Activated T-cell treated with anti-CD3 and anti-CD28 coated beads for 48 hours (primary cell): Measurements from ENCODE around the gene ASTE1.
A peak's percentile ranks its signal among the peaks of the same experiment; 100 is the strongest.
"Not testable (repeated sequence)": the region's sequence is repeated elsewhere in the genome, so short reads cannot be mapped to it uniquely, and the experiment has no call there.

Experiments
- DNase-seq: peaks from one replicate; pipeline ENCODE4 v3.0.0-alpha.2; 2020; ENCODE audit warnings: low read depth

The ASTE1 gene, protein sequence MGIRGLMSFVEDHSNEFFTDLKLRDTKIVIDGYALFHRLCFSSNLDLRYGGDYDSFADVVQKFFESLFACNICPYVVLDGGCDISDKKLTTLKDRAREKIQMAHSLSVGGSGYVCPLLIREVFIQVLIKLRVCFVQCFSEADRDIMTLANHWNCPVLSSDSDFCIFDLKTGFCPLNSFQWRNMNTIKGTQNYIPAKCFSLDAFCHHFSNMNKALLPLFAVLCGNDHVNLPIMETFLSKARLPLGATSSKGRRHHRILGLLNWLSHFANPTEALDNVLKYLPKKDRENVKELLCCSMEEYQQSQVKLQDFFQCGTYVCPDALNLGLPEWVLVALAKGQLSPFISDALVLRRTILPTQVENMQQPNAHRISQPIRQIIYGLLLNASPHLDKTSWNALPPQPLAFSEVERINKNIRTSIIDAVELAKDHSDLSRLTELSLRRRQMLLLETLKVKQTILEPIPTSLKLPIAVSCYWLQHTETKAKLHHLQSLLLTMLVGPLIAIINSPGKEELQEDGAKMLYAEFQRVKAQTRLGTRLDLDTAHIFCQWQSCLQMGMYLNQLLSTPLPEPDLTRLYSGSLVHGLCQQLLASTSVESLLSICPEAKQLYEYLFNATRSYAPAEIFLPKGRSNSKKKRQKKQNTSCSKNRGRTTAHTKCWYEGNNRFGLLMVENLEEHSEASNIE

DNA sequence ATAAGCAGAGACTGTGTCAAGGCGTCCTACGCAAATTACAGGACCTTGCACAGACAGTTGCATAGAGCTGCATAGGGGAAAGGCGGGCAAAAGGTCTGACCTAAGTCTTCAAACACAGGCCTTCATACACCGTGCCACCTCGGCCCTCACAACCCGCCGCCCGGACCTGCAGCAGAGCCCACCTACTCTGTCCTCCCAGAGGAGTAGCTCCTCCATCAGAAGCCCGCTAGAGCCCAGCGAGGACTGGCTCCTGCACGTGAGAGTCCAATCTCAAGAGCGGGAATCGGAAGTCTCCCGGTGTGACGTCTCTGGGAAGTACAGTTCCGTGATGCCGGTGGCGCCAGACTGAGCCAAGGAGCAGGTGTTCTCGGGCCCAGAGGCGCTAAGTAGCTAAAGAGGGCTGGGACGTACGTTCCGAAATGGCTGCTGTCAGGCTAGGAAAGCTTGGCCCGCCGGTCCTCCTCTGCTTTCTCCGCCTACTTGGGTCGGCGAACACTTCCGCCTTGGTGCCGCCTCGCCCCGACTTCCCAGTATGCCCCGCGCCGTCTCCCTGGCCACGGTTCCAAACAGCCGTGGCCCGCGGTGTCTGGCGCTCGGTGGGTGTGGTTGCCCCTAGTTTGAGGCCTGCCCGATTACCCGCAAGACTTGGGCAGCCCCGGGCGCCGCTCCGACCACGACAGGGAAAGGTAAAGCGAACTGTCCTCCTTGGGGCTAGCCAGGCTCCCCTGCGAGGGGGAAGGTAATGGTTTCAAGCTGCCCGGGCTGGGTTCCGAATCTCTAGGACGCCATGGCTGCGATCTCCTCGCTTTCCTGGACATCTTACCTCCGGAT, at the start of gene ASTE1, which contains the start of gene NEK11:
Gene ASTE1 (minus strand): TSS at position 505 of the 831 bp plus-strand sequence. CDS start 1,519 bp downstream, outside the sequence.
Gene NEK11 (plus strand): TSS at position 557 of the 831 bp plus-strand sequence. CDS start 2,832 bp downstream, outside the sequence.
- DNase-seq: peak; percentile 83

DNA sequence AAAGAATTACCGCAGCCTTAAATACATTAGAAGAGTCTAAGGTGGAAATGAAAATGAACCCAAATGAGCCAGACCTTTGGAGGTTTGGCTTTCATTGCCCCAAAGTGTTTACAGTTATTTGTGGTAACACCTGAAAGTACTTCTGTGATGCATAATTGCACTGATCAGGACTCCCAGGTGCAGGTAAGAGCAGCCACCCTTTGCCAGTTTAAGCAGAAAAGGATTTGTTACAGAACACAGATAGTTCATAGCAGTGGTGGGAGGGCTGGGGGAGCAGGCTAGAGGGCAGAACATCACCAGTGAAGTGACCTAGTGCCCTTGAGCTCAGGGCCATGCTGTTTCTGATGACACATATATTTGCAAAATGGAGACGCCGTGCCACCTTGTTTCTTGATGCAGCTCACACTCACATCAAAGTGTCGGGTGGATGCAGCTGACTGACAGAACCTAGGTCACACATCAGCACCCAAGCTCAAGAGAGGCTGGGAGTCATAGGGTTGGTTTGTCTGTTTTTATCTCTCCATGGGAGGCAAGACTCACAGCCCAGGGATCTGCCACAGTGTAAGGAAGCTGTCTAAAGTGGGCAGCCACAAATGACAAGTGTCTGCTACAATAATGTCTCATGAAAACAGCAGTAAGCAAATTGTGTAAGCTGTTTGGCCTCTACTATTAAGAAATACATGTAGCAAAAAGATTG, 49.2 kb upstream of the ASTE1 start:
- DNase-seq: no peak

DNA sequence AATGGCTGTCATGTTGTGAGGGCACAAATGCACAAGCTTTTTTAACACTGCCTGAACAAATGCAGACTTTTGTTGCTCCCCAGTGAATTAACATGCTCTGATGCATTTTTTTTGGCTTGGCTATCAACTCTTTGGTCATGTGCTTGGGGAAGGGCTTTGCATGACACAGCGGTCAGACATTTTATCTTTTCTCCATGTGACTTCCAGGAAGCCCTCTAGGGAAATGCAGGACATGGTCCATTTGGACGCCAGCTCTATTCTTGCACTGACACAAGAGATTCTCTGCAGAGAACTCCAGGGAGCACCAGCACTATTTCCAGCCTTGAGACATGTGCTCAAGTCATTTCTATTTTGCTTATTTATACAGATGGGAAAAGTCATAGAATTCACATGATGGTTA, 46.2 kb upstream of the ASTE1 start:
- DNase-seq: no peak

DNA sequence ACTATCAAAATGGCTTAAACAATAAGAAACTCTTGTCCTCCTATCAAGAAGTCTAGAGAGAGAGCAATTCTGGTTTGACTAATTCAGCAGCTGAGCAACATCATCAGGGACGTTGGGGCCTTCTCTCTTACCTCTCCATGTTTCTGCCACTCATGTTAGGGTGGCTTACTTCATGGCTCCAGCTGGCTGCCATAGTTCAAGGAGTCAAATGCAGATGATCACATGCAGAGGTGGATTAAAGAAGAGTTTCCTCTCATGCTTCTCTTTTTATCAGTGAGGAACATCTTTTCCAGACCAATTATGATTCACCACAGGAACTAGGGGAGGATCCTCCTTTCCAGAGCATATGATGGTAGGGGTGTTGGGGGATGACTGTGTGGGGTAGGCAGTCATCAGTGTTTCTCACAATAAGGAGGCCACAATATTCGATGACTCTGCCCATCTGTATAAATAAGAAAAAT, 45.5 kb upstream of the ASTE1 start:
- no peak for DNase-seq

DNA sequence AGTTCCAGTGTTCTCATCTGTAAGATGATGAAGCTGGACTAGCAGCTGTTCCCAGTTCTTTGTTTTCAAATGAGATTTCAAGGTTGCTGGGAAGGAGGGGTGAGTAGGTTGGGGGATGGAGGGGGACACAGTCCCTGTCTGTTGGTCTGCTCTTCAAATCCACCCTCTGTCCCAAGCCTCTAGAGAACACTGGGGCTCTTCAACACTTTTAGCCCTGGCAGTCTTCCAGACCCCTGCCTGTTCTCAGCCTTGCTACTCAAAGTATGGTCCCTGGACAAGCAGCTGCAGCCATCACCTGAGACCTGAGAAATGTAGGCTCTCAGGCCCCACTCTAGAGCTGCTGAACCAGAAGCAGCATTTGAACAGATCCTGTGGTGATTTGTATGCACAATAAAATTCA, 41.4 kb upstream of the ASTE1 start:
- no peak for DNase-seq

DNA sequence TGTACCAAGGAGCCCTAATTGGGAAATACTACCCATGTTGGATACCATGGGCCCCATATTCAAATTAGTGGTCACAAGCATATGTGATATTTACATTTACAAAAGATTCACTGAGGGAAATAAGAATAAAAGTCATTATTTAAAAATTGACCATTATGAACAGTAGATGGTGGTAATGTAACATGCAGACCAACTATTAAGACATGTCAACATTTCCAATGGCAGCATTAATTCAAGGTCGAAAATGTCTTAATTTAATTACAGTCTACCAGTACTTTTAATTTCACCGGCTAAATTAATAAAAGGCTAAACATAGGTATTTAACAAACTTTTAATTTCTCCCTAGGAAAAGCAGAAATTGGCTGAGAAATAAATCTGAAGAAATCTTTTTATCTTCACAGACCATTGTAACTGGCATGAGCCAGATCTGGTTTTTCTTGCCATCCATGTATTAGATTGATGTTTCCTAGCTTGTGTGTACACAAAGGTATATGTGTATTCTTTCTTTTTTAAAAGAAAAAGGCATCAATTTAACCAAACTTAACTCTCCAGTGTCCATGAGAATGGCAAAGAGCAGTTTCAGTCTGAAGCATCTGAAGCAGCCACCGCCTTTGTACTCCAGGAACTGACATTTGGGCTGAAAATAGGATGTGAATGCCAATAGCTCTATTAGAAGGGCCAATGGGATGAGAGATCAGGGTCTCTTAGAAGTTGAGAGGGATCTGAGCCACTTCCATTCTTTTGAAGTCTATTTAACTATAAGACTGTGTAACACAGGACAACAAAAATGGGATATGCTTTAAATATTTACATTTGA, 26.6 kb upstream of the ASTE1 start:
- no peak for DNase-seq

DNA sequence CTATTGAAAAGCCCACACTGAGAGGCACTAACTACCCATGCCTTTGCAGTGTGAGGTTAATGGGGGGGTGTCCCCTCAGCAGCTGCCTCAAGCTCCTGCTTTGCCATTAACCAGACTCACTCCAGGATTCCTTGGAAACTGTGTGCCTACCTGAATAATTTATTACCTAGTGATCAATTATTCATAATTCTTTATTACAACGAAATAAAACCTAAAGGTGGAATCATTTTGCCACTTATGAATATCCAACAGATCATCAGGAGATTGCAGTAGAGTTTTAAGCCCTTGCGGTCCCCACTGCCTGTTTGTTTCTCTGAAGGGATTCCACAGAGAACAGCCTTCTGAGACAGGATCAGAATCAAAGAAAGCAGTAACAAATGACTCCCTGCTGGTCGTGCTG, 23.4 kb upstream of the ASTE1 start:
- DNase-seq: no peak

DNA sequence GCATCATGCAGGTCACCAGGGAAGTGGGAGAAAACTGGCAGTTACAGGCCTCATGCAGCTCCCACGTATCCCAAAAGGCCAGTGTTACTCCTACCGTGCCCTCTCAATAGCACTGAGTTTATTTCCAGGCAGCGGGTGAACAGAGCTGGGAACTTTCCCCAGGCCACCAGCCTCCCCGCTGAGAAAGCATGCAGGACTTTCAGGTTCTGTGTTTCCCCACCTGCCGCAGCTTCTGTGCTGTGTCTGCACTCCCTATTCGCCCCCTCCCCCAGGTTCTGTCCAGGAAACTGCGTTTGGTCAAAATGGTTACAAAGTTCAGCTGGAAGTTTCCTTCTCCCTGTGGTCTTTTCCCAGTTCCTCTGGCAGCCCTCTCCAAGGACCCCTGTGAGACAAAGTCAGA, 21.4 kb upstream of the ASTE1 start:
- DNase-seq: no peak

DNA sequence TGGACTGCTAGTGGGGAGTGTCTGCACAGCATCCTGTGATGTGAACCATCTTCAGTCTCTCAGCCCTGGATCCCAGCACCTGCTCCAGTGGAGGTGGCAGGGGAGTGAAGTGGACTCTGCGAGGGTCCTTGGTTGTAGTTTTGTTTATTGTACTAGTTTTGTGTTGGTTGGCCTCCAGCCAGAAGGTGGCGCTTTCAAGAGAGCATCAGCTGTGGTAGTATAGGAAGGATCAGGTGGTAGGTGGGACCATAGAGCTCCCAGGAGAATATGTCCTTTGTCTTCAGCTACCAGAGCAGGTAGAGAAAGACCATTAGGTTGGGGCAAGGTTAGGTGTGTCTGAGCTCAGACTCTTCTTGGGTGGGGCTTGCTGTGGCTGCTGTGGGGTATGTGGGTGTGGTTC, 21.0 kb upstream of the ASTE1 start:
- DNase-seq: no peak

DNA sequence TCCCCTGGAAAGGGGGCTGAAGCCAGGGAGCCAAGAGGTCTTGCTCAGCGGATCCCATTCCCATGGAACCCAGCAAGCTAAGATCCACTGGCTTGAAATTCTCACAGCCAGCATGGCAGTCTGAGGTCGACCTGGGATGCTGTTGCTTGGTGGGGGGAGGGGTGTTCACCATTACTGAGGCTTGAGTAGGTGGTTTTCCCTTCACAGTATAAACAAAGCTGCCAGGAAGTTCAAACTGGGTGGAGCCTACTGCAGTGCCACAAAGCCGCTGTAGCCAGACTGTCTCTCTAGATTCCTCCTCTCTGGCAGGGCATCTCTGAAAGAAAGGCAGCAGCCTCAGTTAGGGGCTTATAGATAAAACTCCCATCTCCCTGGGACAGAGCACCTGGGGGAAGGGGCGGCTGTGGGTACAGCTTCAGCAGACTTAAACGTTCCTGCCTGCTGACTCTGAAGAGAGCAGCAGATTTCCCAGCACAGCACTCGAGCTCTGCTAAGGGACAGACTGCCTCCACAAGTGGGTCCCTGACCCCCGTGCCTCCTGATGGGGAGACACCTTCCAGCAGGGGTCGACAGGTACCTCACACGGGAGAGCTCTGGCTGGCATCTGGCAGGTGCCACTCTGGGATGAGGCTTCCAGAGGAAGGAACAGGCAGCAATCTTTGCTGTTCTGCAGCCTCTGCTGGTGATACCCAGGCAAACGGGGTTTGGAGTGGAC, 15.8 kb upstream of the ASTE1 start:
- DNase-seq: not testable (repeated sequence)

DNA sequence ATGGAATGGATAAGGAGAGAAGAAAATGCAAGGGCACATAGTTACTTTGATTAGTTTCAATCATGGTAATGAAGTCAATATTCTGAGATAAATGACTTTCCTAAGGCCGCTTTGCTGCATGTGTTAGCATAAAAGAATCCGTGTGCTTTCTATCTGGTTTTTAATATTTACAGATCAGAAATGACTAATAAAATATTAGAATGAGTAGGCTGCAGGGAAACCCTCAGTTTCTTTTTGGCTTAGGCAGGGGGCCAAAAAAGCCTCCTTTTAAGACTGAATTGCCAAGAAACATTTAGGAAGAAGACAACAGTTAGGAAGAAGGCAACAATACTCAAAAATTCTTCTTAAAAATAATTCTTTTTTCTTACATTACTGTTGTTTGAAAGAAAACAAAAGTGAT, 11.7 kb upstream of the ASTE1 start:
- no peak for DNase-seq

DNA sequence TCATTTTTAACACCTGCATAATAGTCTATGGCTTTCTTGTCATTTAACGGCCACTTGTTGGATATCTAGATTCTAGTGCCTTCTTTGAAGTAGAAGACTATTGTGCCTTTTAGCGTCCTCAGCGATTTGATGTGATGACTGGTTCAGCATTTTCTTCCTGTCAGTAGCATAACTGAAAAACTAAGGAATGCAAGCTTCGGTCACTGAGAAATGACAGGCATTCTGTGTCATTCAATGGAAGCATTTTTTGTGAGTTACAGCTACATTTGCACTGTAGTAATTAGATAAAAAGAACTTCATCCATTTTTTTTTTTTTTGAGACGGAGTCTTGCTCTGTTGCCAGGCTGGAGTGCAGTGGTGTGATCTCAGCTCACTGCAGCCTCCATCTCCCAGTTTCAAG, 10.4 kb upstream of the ASTE1 start:
- no peak for DNase-seq

DNA sequence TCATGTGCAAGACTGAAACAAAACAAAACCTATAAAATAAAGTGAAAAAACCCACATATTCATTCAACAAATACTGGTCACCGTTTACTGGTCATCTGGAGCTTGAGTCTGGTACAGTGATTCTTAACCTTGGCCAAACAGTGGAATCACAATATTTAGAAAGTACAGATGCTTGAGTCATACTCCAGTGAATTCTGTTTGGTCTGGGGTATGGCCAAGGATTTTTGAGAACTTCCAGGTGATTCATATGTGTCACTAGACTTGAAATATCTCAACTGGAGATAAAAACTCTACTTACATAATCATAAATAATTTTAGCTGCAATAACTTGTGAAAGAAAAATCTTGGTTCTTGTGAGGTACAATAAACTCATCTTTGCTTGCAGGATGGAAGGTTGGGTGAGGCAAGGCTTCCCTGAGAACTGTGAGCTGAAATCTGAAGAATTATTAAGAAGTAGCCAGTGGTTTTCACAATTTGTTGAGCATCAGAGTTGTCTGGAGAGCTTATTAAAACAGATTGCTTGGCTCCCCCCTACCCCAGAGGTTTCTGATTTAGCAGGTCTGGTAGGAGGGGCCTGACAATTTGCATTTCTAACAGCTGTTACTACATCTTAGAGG, 9.7 kb upstream of the ASTE1 start:
- no peak for DNase-seq

DNA sequence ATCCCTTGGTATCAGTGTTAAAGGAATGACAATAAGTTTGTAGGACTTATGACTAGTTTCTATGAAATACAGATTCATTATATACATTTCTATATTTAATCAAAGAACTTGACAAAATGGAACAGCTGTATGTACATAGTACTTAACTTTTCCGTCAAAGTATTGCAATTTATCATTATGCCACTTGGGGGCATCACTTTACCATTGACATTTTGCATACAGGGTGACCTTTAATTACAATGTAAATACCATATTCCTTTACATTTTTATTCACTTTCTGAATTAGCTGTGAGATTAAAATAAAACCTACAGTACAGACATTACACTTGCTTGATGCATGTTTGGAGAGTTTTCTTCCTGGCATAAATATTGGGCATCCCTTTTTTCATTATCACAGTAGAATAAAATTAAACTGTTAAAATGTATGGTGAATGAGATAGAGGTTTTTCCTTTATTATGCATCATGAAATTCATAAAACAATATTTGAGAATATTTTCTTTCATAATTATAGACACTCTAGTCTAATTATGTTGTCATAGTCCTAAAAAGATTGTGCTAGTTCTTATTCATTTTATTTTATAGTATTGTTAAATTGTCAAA, 7.0 kb upstream of the ASTE1 start:
- no peak for DNase-seq

DNA sequence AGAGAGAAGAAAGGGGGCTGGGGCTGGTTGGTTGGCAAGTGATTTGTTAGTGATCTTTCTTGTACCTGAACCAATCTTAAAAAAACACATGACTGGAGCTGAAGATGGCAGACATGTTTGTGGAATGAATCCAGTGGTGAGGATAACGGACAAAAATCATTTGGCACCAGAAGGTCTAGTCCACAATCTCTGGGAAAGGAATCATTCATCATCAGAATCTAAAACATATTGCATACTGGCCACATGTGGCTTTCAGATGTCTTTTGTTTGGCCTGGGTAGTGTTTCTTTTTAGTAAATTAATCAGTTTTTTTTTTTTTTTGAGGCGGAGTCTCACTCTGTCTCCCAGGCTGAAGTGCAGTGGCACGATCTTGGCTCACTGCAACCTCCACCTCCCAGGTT, 5.0 kb upstream of the ASTE1 start:
- DNase-seq: no peak

DNA sequence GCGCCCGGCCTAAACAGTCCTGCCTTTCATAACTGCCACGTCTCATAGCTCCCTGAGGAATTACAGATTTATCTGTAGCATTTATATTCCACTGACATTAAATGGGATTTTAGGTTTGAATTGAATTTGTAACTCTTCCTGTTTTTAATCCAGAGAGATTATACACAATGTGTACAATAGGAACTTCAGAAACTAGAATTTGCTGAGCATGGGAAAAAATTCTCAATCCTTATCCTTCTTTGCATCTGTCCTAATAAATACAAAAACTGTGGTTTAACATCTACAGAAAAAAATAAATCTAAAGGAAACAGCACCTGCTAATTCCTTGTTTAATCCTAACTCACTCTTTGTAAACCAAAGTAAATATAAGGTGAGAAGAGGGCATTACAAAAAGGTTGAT, 2.2 kb upstream of the ASTE1 start:
- no peak for DNase-seq

DNA sequence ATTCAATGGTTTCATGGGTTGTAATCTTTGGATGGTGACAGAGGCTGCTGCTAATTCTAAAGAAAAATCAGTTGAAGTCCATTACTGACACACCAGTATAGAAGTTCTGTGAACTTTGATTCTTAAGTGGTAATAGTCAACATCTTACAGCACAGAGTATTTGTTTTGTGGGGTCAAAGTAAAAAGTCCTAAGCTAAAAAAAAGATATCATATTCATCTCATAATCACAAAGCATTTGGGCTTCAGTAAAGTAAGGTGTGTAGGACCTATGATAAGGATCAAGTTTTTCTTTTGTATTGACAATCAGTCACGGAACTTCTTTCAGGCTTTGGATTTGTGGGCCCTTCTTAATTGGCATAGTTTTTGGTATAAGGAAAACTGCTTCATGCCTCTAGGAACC, 1.1 kb downstream of the ASTE1 start:
- DNase-seq: no peak

DNA sequence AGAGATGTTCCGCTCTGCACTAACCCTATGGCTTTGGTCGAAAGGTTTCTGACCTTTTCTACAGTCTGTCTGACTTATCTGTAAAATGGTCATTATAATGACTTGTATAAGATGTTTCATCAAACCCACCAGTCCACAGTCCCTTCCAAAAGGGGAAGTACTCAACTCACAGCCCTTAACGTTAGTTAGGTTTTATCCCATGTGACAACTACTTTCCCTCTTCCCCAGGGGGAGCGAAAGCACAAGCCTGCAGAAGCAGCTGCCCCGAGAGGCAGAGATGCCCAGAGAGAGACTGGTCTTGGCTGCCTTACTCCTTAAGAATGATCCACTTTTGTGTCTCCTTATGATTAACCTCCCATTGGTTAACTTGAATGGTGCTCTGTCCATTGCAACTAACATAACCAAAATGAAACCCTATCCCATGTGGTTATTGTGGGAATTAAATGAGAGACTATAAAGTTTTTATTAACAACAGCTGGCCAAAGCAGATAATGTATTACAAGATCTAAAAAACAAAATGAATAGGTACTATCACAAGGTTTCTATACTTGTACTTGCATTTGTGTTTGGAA, 6.4 kb downstream of the ASTE1 start:
- DNase-seq: no peak

DNA sequence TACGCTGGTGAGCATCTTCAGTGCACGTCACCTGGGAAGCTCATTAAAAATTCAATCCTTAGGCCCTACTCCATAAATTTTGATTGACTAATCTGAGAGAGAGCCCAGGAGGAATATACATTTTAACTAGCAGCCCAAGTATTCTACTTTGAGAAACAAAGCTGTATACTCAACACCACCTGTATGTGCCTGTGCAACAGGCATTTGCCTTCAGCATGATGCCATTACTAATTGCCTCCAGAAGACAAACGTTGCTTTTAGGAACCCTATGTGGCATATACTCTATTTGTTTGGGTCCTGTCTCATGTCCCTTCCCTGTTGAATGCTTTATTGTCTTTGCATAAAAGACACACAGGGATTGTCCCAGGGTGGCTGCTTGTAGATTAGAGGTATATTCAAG, 7.7 kb downstream of the ASTE1 start:
- no peak for DNase-seq
